GM19238 (cell line): ENCODE measurements around the gene MAGEF1.

Experiments used
- DNase-seq: peaks from one replicate; pipeline ENCODE4 v3.0.0; 2011; ENCODE audit warnings: low spot score; ENCODE audit not compliant: insufficient read length

MAGEF1 gene

GRCh38 chr3:184670091-184670602 lies 41.7 kb downstream of the MAGEF1 start:
- no peak for DNase-seq

- DNase-seq, result no peak
Measured at GRCh38 chr3:184669578-184669977, 42.3 kb downstream of the MAGEF1 start.

DNA sequence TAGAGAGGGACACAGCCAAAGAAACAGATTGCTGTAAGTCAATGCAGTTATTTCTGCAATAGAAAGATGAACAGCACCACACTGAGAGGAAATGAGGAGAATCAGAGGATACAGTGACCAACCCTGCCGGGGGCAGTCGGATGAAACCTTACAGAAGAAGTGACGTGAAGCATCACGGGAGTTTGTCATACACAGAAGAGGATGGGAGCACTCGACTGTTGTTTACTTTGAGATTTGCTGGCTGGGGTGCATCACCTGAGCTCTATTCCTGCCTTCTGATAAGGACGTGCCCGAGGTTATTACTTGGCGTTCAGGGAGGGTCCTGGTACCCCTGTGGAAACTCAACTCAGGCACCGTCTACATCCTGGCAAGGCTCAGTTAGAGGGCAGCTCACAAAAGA lies 45.4 kb downstream of the MAGEF1 start:
- DNase-seq, result no peak

DNA sequence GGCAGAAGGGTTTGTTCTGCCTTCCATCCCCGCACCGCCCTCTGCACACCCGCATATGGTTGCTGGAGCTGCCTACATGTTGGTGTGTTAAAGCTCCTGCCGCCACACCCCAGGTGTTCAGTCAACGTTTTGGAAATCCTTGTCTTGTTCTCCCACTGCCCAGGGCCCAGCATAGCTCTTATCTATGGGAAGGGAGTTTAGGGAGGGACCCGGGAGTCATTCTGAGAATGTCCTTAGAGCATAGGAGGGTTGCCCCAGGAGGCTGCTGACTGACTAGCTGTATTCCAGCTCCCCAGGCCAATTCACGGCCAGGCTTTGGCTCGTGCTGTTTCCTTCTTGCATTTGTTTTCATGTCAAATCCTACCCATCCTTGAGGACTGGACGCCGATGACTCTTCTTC lies 46.8 kb downstream of the MAGEF1 start:
- DNase-seq, result no peak

DNA sequence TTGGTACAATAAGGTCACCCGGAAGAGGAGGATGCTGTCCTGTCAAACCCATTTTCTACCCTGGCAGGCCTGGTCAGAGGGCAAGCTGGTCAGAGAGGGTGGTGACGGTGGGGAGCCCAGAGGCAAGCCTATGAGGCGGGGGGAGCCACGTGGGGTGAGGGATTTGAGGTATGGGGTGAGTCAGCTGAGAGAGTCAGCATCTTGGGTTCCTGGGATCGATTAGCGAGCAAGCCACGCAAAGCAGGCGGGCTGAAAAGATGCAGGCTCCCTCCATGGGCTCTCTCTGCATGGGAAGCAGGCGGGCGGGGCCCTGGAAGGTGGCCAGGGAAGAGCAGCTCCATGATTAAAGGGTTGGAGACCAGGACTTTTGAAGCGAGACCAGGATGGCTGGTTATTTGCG lies 48.1 kb downstream of the MAGEF1 start:
- no peak for DNase-seq

- no peak for DNase-seq
Measured at GRCh38 chr3:184663356-184663755, 48.5 kb downstream of the MAGEF1 start.

DNA sequence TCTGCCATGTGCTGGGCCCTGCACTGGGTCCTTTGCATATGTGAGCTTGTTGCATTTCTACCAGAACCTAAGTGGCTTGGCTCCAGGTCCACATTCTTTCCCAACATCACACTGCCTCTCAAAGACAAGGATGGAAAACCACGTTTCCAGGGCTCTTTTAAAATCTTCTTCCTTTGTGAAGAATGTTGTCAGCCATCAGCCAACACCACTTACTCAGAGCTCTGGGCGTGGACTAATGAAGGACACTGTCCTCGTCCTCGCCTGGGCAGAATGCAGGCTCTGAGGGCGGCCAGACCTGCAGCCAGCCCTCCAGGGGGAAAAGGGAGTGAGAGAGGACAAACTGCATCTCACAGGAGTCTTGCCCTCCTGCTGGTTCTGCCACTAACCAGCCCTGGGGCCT lies 49.7 kb downstream of the MAGEF1 start:
- DNase-seq, result no peak

DNA sequence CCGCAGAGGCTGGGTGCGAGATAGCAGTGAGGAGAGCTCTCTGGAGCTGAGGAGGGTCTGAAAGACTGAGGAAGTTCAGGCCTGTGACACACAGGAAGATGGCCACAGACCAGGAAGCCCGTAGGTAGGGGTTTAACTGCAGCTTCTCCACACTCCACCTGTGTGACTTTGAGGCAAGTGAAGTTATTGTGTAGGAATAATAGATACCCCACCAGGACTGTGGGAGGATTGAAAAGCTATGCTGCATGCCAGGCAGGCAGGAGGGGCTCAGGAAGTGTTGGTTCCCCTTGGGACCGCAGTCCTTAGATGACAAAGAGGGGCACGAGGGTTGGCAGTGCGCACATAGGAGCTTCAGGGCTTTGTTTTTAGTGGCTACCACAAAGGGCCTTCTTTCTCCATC lies 50.9 kb downstream of the MAGEF1 start:
- no peak for DNase-seq
